Measurements from ENCODE around the gene OSGIN1.

OSGIN1 gene

GRCh38 chr16:84007520-84007919 lies 54.5 kb downstream of the OSGIN1 start:
- no peak for DNase-seq

- no peak for DNase-seq
Observed at GRCh38 chr16:84007965-84008364, 54.9 kb downstream of the OSGIN1 start.

- DNase-seq = no peak
Observed at GRCh38 chr16:84009282-84009681, 56.2 kb downstream of the OSGIN1 start.

- peak; percentile 52 for DNase-seq
Observed at GRCh38 chr16:84013787-84014569, 60.9 kb downstream of the OSGIN1 start.

GRCh38 chr16:84014570-84015327 lies 61.7 kb downstream of the OSGIN1 start:
- DNase-seq = no peak

- DNase-seq = no peak
Observed at GRCh38 chr16:84015399-84015798, 62.4 kb downstream of the OSGIN1 start.

Data from stimulated activated CD4-positive, alpha-beta T cell treated with anti-CD3 and anti-CD28 coated beads, Interleukin-4, amount 100 ng/mL, for 1 hour (primary cell).